ENCODE data around the gene RNF126.

The RNF126 gene

GRCh38 chr19:662207-662961, 630 bp downstream of the RNF126 start:
- DNase-seq (ENCODE audit: low read depth): peak; percentile 35

GRCh38 chr19:661427-662196, 1.4 kb downstream of the RNF126 start:
- DNase-seq (ENCODE audit: low read depth): no peak

DNA sequence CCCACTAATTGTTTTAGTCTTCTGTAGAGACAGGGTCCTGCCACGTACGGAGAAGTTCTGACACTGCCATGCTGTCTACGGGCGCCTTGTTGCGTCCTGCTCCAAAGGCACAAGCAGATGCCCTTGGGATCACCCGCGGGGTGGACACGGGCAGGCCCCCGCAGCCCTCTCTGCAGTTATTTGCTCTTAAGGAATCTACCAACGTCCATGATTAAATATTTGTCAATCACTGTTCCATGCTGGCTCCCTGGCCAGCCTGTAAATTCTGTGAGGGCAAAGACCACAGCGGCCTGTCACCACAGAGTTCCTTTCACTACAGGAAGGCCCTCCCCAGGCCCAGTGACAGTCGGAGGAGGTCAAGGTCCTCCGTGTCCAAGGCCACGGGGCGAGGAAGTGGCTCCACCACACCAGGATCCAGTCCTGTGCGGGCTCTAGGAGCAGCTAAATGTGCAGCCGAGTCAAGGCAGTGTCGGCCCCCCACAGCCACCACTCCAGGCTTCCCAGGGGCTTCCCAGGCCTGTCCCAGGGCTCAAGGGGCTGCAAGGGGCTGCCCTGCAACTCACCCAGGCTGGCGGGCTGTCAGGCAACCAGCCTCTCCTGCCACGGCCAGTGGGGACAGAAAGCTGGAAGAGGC, 2.1 kb downstream of the RNF126 start:
- DNase-seq (ENCODE audit: low read depth): no peak

DNA sequence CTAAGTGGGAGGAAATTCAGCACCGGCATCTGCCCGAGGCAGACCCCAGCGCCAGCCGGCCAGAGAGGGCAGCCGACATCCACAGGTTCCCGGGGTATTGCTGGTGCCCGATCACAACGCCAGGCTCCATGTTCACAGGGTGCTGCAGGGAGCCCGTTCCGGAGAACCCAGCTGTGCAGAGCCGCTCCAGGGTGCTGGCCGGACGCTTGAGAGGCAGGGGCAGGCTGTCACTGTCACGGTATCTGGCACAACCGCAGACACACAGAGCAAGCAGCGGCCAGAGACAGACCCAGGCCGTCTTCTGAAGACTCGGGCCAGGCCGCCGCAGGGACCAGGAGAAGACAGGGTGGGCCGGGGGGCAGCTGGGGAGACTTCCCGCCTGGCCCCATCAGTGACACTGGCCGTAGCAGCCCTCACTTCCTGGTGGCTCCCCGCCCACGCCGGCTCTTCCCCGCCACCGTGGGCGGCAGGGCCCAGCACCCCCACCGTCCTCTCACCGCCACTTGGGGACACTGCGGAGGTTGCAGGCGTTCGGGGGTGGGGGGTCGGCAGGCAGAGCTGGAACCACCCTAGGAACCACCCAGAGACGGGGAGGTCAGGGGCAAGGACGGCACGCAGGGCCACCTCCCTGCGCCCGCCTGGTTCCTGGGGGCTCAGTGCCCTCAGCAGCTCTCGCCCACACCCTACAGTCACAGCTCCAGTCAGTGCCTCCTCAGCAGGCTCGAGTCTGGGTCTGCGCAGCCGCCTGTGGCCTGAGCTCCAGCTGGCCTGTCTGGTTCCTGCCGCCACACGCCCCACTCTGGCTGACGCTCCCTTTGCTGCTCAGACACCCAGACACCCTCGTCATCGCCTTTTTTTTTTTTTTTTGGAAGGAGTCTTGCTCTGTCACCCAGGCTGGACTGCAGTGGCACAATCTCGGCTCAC, 3.8 kb downstream of the RNF126 start:
- no peak for DNase-seq (ENCODE audit: low read depth)

- no peak for DNase-seq (ENCODE audit: low read depth)
These were observed 4.8 kb downstream of the RNF126 start for GRCh38 chr19:658059-658839.

DNA sequence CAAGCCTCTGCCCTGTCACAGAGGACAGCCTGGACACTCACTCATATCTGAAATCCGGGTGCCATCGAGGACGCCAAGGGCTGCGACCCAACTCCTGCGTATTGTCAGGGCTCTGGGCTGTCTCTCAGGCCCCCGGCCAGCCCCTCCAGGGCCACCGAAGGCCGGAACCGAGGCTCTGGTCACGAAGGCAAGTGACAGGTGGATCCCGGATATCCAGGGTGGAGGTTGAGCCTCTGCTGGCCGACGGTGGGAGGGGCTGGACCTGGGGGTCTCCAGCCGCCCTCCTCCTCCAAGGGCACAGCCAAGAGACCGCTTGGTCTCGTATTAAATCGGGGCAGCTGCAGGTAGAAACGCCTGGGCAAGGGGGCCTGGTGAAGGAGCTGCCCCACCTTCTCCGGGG, 5.4 kb downstream of the RNF126 start:
- DNase-seq (ENCODE audit: low read depth): no peak

DNA sequence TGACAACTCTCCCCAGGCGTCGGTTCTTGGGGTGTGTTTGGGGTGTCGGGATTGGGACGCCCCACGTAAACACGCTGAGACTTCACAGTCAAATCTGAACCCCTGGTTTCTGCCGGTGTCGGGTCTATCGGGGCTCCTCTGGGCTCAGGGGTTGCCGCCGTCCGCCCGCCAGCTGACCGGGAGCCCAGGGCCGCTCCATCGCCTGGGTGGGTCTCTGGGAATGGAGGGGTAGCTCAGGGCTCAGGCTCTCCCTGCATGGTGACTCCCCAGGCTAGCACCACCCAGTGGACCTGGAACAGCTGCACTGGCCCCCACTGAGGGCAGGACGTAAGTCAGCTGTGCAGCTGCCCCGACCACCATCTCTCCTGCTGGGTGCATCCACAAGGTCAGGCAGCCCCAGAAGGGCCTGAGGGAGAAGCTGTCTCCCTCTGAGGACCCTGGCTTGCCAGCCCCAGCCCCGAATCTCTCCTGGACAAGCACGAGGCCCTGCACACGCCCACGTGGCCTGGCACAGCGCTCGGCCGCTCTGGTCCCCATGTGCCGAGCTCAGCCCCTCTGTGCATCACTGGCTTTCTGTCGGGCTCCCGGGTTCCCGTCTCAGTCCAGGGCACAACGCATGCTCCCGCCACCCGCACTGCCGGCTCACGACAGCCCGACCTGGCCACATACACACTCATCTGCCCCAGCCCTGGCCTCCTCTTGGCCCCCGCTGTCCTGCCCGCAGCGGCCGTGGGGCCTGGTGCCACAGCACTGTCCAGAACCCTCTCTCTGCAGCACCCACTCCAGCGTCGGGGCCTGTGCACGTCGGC, 6.1 kb downstream of the RNF126 start:
- no peak for DNase-seq (ENCODE audit: low read depth)

- DNase-seq (ENCODE audit: low read depth): no peak
These were observed 7.3 kb downstream of the RNF126 start for GRCh38 chr19:655691-656090.

DNA sequence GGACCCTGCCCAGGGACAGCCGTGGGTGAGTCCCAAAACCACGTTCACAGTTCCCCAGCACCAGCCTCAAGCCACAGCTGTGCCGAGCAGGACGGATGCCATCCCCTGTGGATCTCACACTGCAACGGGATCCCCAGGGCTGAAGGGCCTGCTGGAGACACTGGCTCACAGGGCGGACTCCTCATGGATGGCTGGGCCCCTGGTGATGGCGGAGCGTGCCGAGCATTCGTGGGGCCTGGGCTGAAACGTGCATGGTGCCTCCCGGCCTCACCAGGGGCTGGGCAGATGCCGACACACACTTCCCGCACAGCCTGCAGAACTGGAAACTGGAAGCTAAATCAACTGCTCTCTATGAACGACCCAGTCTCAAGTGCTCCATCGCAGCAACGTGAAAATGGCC, 9.6 kb downstream of the RNF126 start:
- no peak for DNase-seq (ENCODE audit: low read depth)

- DNase-seq (ENCODE audit: low read depth): no peak
These were observed 10.3 kb downstream of the RNF126 start for GRCh38 chr19:652467-653389.

- DNase-seq (ENCODE audit: low read depth): no peak
These were observed 11.0 kb downstream of the RNF126 start for GRCh38 chr19:651991-652390.

DNA sequence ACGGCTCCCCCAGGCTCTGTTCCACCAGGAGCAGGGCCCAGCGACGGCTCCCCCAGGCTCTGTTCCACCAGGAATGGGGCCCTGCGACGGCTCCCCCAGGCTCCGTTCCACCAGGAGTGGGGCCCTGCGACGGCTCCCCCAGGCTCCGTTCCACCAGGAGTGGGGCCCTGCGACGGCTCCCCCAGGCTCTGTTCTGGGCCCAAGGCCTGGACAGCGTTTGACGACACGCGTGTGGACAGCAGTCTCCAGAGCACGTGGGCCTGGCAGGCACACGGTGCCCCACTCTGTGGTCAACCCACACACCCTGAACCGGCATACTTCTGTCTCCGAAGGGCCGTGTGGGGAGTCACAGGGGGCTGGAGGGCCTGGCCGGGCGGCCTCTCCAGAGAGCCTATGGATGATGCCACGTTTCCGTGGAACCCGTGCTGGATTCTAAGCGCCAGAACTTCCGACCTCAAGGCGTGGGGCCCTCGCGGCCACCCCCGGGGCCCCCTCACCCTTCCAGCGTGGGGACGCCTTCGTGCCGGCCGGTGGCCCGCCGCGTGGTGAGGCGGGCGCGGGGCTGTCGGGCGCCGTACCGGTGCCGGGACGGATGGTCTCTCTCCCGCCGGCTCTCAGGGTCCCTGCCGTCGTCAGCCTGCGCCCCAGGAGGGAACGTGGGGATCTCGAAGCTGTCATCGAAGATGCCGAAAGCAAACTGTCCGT, 11.7 kb downstream of the RNF126 start:
- no peak for DNase-seq (ENCODE audit: low read depth)

GRCh38 chr19:650121-650520, 12.9 kb downstream of the RNF126 start:
- no peak for DNase-seq (ENCODE audit: low read depth)

GRCh38 chr19:648904-649801, 13.9 kb downstream of the RNF126 start:
- DNase-seq (ENCODE audit: low read depth): no peak

DNA sequence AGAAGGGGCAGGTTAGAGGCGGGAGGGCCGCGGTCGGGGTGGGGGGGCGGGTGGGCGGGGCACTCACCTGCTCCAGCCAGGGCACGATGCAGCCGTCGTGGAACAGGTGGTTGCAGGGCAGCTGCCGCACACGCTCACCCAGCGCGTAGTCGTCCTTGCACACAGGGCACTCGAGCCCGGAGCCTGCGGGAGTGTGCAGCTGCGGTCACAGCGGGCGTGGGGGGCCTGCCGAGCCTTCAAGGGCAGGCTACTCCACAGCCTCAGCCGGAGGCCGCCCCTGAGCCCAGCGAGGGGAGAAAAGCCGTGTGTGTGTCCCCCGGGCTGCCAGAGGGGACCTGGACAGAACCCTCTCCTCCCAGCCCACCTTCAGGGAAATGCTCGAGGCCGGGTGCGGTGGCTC, 14.7 kb downstream of the RNF126 start:
- DNase-seq (ENCODE audit: low read depth): no peak

DNA sequence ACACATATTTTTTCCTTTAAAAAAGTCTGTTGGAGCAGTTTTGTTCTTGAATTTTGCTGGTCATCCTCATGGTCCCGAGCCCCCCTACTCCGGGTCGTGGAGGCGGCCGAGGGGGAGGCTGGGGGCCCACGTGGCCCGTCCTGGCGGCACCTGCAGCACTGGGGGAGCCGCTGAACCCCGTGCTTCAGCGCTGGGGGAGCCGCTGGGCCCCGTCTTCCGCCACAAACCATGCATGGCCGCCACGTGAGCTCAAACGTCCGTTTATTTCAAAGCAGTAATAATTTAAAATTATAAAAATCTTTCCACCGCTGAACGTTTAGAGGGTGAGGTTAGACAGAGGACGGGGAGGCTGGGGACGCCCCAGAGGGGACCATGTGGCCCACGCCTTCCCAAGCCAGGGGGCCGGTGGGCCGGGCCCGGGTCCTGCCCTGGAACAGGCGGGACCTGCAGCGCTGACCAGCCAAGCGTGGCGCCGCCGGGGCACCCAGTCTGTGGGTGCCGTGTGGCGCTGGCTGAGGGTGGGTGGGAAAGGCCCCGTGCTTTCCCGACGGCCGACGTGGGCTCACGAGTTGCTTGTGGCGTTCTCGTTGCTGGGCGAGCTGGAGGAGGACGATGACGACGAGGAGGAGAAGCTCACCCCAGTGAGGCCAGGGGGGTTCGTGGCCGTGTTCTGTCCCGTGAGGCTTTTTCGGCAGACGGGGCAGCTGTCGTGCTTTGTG, 15.3 kb downstream of the RNF126 start:
- DNase-seq (ENCODE audit: low read depth): no peak

All from iris pigment epithelial cell (primary cell).